ENCODE results near the gene KRTAP10-9.
A peak's percentile ranks its signal among the peaks of the same experiment; 100 is the strongest.
"Not testable (repeated sequence)": the region's sequence is repeated elsewhere in the genome, so short reads cannot be mapped to it uniquely, and the experiment has no call there.

The KRTAP10-9 gene

DNA sequence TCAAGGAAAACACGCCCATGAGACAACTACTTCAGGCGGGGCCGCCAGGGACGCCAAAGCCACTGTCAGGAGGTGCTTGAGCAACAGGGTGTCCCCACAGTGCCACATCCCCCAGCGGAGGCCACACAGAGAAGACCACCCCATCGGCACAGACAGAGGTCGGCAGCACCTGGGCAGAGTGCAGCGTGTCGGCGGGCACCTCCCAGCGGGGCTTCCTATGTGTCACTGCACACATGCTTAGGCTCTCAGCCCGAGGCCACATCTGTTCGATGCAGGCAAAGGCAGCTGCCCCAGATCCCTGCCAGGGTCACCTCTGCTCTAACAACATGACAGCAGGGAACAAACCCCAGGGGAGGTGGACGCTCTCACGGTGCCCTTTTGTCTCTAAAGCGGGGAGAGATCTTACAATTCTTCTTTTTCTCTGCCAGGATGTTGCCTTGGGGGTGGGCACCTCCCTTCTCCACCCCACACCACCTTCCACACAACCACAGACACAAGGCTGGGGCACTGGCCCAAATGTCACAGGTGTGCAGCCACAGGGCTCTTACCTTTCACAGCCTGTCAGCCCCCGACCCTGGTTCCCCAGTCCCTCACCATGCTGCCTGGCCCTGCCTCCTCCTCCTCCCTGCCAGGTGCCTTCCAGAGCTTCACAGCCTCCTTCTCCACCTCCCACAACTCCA, 10.8 kb upstream of the KRTAP10-9 start:
- DNase-seq = no peak

- no peak for DNase-seq
Observed at GRCh38 chr21:44616591-44616926, 10.3 kb upstream of the KRTAP10-9 start.

GRCh38 chr21:44617071-44617501, 9.8 kb upstream of the KRTAP10-9 start:
- no peak for DNase-seq

GRCh38 chr21:44618504-44618903, 8.4 kb upstream of the KRTAP10-9 start:
- no peak for DNase-seq

DNA sequence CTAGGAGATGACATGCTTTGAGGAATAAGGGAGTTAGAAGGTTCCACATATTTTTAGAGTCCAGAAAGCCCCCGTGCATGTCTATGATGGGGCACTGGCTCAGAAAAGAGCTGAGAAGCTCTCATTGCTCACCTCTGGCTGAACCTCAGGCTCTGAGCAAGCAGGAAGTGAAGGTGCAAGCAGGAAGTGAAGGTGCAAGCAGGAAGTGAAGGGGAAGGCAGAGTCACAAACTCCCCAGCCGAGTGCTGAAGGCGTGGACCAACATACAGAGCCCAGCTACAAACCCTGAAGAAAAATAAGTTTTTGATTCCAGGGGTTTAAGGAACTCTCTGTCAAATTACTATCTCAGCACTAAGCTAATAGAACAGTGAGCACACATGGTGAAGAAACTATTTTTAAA, 8.0 kb upstream of the KRTAP10-9 start:
- DNase-seq = no peak

GRCh38 chr21:44619886-44620285, 7.0 kb upstream of the KRTAP10-9 start:
- DNase-seq = no peak

DNA sequence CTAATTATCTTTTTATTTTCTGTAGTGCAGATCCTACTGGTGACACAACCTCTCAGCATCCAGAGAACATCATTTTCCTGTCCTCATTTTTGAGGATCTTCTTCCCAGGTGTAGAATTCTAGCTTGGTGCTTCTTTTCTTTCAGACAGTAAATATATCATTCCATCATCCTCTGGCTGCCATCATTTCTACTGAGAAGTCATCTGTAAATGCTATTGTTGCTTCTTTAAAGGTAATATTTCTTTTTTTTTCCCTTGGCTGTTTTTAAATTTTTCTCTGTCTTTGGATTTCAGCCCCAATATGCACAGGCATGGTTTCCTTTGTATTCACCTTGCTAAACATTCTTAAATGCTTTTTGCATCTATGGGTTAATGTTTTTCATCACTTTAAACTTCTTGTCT, 3.3 kb upstream of the KRTAP10-9 start:
- no peak for DNase-seq

GRCh38 chr21:44625756-44626155, 1.1 kb upstream of the KRTAP10-9 start:
- no peak for DNase-seq

- no peak for DNase-seq
Observed at GRCh38 chr21:44626262-44626661, 631 bp upstream of the KRTAP10-9 start.

DNA sequence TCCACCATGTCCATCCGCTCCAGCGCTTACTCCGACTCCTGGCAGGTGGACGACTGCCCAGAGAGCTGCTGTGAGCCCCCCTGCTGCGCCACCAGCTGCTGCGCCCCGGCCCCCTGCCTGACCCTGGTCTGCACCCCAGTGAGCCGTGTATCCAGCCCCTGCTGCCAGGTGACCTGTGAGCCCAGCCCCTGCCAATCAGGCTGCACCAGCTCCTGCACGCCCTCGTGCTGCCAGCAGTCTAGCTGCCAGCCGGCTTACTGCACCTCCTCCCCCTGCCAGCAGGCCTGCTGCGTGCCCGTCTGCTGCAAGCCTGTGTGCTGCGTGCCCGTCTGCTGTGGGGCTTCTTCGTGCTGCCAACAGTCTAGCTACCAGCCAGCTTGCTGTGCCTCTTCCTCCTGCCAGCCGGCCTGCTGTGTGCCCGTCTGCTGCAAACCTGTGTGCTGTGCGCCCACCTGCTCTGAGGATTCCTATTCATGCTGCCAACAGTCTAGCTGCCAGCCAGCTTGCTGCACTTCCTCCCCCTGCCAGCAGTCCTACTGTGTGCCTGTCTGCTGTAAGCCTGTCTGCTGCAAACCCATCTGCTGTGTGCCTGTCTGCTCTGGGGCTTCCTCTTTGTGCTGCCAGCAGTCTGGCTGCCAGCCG, 409 bp downstream of the KRTAP10-9 start:
- DNase-seq = not testable (repeated sequence)

DNA sequence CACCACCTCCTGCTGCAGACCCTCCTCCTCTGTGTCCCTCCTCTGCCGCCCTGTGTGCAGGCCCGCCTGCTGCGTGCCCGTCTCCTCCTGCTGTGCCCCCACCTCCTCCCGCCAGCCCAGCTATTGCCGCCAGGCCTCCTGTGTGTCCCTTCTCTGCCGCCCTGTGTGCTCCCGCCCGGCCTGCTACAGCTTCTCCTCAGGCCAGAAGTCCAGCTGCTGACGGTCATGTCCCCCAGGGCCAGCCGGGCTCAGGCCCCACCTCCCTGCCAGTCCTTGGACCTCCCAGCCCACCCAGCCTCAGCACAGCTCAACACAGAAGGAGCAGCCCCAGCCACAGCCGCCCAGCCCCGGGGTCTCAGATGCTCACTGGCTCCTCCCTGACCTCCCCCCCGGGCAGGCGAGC, 939 bp downstream of the KRTAP10-9 start:
- not testable (repeated sequence) for DNase-seq

DNA sequence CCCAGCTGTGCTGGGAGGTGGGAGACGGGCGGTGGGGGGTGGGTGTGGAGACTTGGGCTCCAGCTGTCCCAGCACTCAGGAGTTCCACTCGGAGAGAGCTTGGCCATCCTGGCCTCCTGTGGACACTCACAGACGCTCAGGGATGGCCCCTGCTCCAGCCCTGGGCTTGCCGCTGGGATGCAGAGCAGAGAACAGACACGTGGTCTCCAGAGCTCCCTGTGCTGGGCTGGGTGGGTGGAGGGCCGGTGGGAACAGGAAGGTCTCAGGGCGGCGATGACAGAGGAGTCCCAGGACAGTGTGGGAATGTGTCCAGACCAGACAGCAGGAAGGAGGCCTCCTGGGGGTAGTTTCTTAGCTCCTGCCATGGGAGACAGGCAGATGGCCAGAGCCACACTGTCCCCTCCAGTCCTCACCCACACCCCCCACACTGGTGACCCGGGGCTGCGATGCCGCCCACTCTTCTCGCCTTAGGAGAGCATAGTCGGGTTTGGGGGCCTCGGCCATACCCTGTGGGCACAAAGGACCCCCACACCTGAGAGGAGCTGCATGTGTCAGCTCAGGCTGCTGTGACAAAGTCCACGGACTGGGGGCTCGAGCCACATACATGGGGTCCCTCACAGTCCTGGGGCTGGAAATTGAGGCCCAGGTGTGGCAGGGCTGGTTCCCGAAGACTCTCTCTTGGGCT, 2.0 kb downstream of the KRTAP10-9 start:
- no peak for DNase-seq

DNA sequence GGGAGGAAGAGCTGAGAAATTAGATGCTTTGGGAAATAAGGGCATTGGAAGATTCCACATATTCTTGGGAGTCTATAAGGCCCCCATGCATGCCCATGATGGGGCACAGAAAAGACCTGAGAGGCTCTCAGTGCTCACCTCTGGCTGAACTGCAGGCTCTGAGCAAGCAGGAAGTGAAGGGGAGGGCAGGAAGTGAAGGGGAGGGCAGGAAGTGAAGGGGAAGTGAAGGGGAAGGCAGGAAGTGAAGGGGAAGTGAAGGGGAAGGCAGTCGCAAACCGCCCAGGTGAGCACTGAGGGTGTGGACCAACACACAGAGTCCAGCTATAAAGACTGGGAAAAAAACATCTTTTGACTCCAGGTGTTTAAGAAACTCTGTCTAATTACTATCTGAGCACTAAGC, 3.5 kb downstream of the KRTAP10-9 start:
- no peak for DNase-seq

DNA sequence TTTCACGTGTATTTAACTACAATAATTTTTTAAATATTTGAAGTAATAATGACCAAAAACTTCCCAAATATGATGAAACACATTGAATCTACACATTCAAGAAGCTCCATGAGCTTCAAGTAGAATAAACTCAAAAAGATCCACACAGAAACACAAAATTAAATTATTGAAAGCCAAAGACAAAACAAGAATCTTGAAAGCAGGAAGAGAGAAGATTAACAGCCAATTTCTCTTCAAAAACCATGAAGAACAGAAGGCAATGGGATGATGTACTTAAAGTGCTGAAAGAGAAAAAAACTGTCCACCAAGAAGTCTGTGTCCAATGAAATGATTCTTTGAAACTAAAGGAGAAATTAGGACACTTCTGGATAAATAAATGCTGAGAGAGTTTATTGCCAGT, 5.2 kb downstream of the KRTAP10-9 start:
- no peak for DNase-seq

GRCh38 chr21:44636209-44637017, 9.5 kb downstream of the KRTAP10-9 start:
- no peak for DNase-seq

DNA sequence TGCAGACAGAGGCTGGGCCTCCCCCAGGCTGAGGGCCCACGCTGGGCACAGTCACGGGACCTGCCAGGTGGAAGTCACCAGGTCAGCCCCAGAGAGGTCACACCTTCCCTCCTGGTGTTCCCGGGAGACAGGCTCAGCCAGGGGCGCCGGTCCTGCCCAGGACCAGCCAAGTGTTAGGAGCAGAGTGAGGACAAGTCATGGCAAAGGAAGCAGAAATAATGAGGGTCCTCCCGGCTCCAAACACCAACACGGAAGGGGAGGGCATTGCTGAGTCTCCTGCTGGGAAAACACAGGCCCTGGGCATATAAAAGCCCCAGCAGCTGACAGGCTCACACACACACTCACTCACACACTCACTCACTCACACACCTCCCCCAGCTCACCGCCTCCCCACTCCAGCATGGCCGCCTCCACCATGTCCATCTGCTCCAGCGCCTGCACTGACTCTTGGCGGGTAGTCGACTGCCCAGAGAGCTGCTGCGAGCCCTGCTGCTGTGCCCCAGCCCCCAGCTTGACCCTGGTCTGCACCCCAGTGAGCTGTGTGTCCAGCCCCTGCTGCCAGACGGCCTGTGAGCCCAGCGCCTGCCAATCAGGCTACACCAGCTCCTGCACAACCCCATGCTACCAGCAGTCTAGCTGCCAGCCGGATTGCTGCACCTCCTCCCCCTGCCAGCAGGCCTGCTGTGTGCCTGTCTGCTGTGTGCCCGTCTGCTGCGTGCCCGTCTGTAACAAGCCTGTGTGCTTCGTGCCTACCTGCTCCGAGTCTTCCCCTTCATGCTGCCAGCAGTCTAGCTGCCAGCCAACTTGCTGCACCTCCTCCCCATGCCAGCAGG, 10.3 kb downstream of the KRTAP10-9 start, which contains the start of gene KRTAP10-10:
KRTAP10-10 (plus strand) TSS at position 339 of the 833 bp plus-strand sequence; CDS start at position 401, 62 bp downstream.
- DNase-seq = peak; percentile 41

DNA sequence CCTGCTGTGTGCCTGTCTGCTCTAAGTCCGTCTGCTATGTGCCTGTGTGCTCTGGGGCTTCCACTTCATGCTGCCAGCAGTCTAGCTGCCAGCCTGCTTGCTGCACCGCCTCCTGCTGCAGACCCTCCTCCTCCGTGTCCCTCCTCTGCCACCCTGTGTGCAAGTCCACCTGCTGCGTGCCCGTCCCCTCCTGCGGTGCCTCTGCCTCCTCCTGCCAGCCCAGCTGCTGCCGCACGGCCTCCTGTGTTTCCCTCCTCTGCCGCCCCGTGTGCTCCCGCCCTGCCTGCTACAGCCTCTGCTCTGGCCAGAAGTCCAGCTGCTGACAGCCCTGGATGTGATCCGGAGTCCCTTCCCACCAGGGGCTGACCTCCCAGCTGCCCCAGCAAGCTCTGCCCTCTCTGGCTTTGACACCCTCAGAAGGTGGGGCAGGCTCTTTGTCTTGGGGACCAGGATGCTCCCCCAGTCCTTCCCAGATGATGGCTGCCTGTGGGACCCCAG, 11.0 kb downstream of the KRTAP10-9 start:
- DNase-seq = not testable (repeated sequence)

DNA sequence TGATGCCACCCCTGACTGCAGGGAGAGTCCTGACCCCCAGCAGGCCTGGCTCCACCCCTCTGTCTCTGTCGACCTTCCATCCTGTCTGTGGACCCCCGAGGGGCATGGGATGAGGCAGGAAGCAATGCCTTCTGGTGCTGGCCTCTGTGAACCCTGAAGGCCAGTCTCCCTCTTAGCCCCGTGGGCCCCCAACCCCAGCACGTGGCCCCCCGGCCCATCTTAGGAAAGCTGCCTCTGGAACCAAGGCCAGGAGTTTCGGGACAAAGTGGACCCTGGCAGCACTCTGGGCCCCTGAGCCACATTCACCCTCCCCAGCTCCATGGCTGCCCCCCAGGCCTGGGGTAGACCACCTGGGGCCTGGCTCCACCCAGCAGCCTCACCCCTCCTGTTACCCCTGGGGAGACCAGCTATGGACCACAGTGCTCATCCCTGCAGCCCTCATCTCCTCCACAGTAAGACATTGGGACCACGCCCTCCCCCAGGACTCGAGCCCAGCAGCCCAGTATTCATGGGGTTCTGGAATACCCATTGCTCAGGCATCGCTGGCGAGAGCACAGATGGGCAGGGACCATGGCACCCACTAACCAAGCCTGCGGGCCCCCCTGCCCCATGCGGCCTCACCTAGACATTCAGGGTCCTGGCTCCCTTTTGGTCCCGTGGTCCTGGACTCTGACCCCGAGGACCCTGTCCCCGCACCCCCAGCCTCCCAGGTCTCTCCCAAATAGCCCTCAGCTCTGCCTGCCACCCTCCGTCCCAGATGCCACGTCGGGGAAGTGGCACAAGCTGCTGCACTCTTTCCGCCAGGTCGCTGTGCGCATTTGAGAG, 11.8 kb downstream of the KRTAP10-9 start:
- not testable (repeated sequence) for DNase-seq

GRCh38 chr21:44639331-44639655, 12.4 kb downstream of the KRTAP10-9 start:
- DNase-seq = no peak

- no peak for DNase-seq
Observed at GRCh38 chr21:44640761-44641160, 13.9 kb downstream of the KRTAP10-9 start.

DNA sequence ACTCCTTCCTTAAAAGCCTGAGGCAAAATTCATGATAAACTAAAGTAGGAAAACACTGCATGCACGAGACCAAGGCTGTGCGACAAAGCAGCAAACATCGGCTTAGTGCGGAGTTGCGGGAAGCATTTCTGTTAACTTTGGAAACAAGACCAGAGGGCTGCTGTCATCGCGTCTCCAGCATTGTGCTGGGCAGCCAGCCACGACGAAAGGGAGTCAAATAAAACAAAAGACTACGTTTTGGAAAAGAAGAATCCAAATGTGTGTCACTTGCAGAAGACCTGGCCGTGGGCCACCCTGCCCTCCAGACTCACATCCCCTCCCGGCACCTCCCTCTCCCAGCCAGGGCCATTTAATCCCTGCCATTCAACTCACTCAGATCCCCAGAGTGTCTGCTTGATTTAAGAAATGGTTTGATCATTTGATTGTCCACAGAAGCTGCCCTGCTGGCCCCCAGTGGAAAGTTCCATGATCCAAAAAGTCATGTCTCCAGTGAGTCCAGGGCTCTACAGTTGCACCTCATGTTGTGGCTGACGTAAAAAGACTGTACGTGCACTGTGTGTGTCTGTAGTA, 16.9 kb downstream of the KRTAP10-9 start:
- no peak for DNase-seq

Measured in NCI-H446 treated with DMSO at 0.1 percent for 48 hours (cell line).